ELR (cell line): ENCODE results near the gene IL6ST.
A peak's percentile ranks its signal among the peaks of the same experiment; 100 is the strongest.

ENCODE experiments used
- DNase-seq: peaks from one replicate; pipeline ENCODE4 v3.0.0-alpha.2; 2015; ENCODE audit warnings: low read depth

IL6ST gene

DNA sequence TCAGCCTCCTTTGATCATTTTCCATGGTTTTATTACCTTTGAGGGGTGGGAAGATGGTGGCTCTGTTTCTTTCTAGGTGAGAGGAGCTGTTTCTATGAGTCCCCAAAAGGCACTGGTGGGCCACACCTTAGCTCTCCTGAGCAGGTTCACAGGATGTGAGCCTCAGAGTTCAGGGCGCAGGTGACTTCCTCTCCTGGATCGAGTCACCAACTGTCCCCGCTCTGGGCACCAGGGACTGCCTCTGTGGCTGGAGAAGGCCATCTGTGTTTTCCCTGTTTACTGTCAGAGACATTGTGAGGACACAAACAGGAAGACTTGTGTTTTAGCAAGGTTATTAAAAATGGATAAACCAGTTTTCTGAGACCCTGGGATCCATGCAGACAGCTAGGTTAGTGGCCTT, 75.1 kb downstream of the IL6ST start:
- DNase-seq = no peak

GRCh38 chr5:55918087-55919035, 76.4 kb downstream of the IL6ST start:
- DNase-seq = peak; percentile 24

DNA sequence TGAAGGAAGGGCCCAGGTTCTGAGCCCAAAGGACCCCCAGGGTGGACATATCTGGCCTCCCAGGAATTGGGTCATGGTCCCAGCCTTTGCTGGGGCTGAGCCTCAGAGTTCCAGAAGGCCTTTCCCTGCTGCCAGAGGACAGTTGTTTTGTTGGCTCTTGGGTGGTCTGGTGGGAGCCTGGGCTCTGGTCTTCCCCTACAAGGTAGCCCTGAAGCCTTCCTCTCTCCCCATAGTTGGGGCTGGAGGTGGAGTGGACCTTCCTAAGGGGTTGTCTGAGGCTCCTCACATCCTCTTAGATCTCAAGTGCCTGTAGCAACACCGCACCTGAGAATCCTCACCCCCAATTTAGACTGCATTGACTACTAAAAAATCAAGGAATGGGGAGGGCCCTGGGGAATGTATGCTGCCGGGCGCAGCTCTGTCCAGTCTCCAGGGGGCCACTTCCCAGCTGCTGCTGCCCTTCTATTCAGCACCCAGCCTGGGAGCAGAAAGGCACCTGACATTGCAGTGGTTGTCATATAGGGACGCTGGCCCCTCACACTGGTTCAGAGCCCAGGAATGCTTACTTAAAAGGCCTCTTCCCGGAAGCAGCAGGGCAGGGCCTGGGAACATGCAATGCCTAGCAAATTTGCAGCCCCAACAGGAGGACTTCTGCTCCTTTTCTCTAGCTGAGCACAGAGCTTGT, 77.2 kb downstream of the IL6ST start:
- DNase-seq = no peak

- DNase-seq = no peak
Measured at GRCh38 chr5:55916986-55917385, 77.8 kb downstream of the IL6ST start.

DNA sequence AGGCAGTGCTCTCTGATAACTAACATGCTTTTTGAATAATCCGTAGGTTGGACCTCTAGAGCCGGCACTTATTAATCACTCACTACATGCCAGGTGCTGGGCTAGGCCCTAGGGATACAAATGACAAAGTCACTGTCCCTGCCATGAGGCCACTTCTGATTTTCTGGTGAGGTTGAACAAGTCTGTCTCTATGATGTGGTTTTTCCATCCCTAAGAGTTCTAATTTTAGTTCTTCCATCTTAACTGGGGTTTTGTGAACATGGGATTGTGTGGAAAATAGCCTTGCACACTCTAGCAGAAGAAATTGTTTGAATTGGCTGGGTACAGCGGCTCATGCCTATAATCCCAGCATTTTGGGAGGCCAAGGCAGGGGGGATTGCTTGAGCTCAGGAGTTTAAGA, 79.0 kb downstream of the IL6ST start:
- DNase-seq = no peak

GRCh38 chr5:55914971-55915370, 79.8 kb downstream of the IL6ST start:
- no peak for DNase-seq

DNA sequence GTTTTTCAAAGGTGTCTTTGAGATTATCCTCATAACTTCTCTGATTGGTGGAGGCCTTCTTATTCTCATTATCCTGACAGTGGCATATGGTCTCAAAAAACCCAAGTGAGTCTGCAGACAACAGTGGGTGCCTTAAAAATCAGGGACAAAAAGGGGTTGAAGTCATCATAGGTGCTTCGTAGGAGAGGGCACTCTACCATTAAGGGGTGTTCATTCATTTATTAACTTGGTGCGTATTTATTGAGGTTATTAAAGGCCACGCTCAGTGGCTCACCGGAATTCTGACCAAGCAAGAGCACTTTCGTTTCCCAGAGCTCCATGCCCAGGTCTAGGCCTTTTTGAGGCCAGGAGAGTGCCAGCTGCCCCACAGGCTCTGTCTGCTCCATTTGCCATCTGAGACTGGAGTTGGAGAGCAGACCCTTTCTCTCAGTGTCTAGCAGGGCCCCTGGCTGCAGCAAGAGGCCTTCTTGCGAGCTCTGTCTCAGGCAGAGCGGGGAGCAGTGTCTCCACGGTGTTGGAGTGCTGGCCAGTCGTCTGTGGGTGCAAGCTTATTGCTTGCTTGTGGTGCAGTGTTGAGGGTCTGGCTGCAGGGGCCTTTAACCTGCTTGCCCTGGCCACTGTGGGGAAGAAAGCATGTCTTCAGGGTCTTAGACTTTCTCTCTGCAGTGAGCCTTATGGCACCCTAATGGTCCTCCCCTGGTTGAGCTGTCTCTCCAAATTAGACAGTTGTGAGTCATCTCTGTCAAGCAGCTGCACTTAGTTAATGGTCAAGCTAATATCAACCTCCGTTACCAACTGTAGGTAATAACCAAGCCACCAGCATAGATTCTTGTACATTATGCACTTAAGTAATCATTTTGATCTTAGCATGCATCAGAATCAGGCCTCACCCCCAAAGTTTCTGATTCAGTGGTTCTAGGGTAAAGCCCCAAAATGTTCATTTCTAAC, 81.0 kb downstream of the IL6ST start:
- no peak for DNase-seq

- DNase-seq = peak; percentile 30
Measured at GRCh38 chr5:55911784-55912653, 82.7 kb downstream of the IL6ST start.

- no peak for DNase-seq
Measured at GRCh38 chr5:55908804-55909203, 86.0 kb downstream of the IL6ST start.

DNA sequence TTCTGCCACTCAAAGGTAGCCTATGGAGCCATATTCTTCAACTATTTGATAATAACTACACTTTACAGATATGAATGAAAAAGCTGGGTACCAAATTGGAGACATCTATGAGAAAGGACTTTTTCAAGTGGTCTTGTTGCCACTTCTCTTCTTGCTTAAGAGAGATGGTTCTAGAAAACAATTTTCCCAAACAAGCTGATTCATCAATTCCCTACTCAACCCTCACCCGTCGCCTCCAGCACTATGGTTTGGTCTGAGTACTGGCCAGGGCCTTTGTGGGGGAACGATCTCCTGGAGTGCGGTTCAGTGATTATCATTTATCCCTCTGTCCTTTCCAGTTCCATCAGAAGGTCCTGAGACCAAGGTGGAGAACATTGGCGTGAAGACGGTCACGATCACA, 86.8 kb downstream of the IL6ST start:
- DNase-seq = no peak

GRCh38 chr5:55905251-55905650, 89.5 kb downstream of the IL6ST start:
- DNase-seq = no peak

GRCh38 chr5:55904152-55904551, 90.6 kb downstream of the IL6ST start:
- DNase-seq = no peak

DNA sequence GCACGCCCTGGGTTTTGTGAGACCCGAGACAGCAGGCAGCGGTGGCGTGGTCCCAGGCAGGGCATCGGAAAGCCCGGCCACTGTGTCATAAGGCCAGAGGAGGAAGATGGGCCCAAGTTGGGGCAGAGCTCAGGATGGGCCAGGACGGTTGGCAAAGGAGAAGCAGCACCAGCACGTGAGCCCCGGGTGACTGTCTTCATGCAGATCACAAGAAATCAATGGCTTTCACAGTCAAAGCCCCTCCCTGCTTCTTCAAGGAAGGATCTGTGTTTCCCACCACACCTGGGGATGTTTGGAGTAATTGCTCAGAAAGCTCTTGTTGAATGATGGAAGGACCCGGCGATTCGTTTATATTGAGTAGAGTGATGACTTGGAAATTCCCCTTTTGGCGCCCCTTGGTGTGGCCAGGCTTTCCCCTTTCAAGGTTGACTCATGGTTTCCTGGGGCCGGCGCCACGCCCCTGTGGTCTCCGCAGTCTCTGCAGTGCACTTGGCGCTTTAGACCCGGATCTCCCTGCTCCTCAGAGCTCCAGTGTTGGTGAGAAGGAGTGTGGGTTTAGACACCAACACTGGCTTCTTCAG, 91.6 kb downstream of the IL6ST start:
- peak; percentile 65 for DNase-seq

GRCh38 chr5:55902696-55903095, 92.1 kb downstream of the IL6ST start:
- peak; percentile 31 for DNase-seq

DNA sequence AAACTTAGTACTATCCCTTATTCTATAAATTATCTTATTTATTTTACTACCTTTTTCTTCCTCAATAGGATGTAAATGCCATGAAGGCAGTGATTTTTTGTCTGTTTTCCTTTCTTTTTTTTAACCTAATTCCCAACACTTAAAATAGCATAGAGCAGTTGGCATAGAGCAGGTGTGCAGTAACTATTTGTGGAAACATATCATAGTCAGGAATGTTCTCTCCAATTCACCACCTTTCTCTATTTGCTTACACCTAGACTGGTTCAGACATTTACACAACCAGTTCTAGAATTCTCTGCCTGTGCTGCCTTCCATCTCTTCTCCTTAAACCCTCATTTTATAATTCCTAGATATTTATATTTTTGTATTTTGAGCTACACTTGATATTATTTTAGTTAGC, 94.0 kb downstream of the IL6ST start:
- no peak for DNase-seq

- DNase-seq = no peak
Measured at GRCh38 chr5:55900068-55900467, 94.7 kb downstream of the IL6ST start.

GRCh38 chr5:55899344-55899743, 95.4 kb downstream of the IL6ST start:
- DNase-seq = peak; percentile 66

- peak; percentile 59 for DNase-seq
Measured at GRCh38 chr5:55897905-55898304, 96.9 kb downstream of the IL6ST start.

- no peak for DNase-seq
Measured at GRCh38 chr5:55897206-55897894, 97.4 kb downstream of the IL6ST start.

GRCh38 chr5:55896663-55897062, 98.1 kb downstream of the IL6ST start:
- no peak for DNase-seq
